Gastroesophageal sphincter (tissue), 3 donors: ENCODE data around the gene PRMT1.

Experiments used
- CTCF ChIP-seq, 4 experiments: fragments of 200-600 bp in 2 of 4; fragments of 450-650 bp in 2 of 4; sonication (generic) in 1 of 4; IDR thresholded peaks; one replicate each; pipeline ENCODE4 v1.5.1; 2017 to 2019; ENCODE audit warnings: antibody characterized with exemption in 4 of 4, mild to moderate bottlenecking in 2 of 4, moderate library complexity in 2 of 4
- EP300 ChIP-seq: sonication (generic); formaldehyde crosslinking; IDR thresholded peaks from one replicate; pipeline ENCODE4 v1.6.1; 2017; ENCODE audit warnings: antibody characterized with exemption, mild to moderate bottlenecking
- POLR2A ChIP-seq, 2 donors: fragments of 450-650 bp; IDR thresholded peaks; one replicate each; pipeline ENCODE4 v1.6.1; 2017; ENCODE audit warnings: antibody characterized with exemption in 2 of 2, mild to moderate bottlenecking in 2 of 2, moderate library complexity in 1 of 2
- POLR2AphosphoS5 ChIP-seq: sonication (generic); formaldehyde crosslinking; IDR thresholded peaks from one replicate; pipeline ENCODE4 v1.6.1; 2017; ENCODE audit warnings: antibody characterized with exemption

- TF ChIP-seq CTCF (IDR thresholded peaks at IDR 0.05), result no peak
- TF ChIP-seq POLR2A (IDR thresholded peaks at IDR 0.05), result no peak
- TF ChIP-seq POLR2AphosphoS5, result no peak
- no peak for TF ChIP-seq EP300
Measured at GRCh38 chr19:49632576-49632975, 44.5 kb upstream of the PRMT1 start.
